Ramos (cell line): ENCODE results near the gene ASCL5.

ENCODE experiments used
- in situ Hi-C: fragments of 300-500 bp; cut with MboI; formaldehyde crosslinking; loops from one replicate; pipeline ENCODE4 v1.14.3; 2022; ENCODE audit warnings: low sequenced_read_pairs; ENCODE audit not compliant: unreplicated experiment

The ASCL5 gene

GRCh38 chr1:201137579-201138310 lies 10.8 kb upstream of the ASCL5 start:
- in situ Hi-C loops = no loop called here

- in situ Hi-C loops = no loop called here
These were observed 10.0 kb upstream of the ASCL5 start for GRCh38 chr1:201137024-201137392.

GRCh38 chr1:201136355-201137023 lies 9.5 kb upstream of the ASCL5 start:
- in situ Hi-C loops = no loop called here

GRCh38 chr1:201134405-201134804 lies 7.4 kb upstream of the ASCL5 start:
- in situ Hi-C loops = no loop called here

GRCh38 chr1:201131398-201131797 lies 4.4 kb upstream of the ASCL5 start:
- in situ Hi-C loops = no loop called here

- in situ Hi-C loops = no loop called here
These were observed 2.0 kb upstream of the ASCL5 start for GRCh38 chr1:201128962-201129361.

GRCh38 chr1:201128476-201128875 lies 1.5 kb upstream of the ASCL5 start:
- in situ Hi-C loops = no loop called here

- in situ Hi-C loops = no loop called here
These were observed 921 bp upstream of the ASCL5 start for GRCh38 chr1:201127755-201128455.

- in situ Hi-C loops = no loop called here
These were observed 537 bp downstream of the ASCL5 start for GRCh38 chr1:201126463-201126831.

GRCh38 chr1:201125800-201126199 lies 1.2 kb downstream of the ASCL5 start:
- in situ Hi-C loops = no loop called here

GRCh38 chr1:201125019-201125418 lies 2.0 kb downstream of the ASCL5 start:
- in situ Hi-C loops = no loop called here

GRCh38 chr1:201123866-201124265 lies 3.1 kb downstream of the ASCL5 start:
- in situ Hi-C loops = no loop called here

- in situ Hi-C loops = no loop called here
These were observed 4.5 kb downstream of the ASCL5 start for GRCh38 chr1:201122321-201122957.

- in situ Hi-C loops = loop anchor here (10.0 kb wide), 1 partner anchor 145 kb away; no protein-coding TSS in a partner anchor
These were observed 7.5 kb downstream of the ASCL5 start for GRCh38 chr1:201119206-201120197.

GRCh38 chr1:201116091-201116490 lies 10.9 kb downstream of the ASCL5 start:
- in situ Hi-C loops = loop anchor here (10.0 kb wide), 1 partner anchor 141 kb away; no protein-coding TSS in a partner anchor

- in situ Hi-C loops = loop anchor here (10.0 kb wide), 1 partner anchor 141 kb away; no protein-coding TSS in a partner anchor
These were observed 11.5 kb downstream of the ASCL5 start for GRCh38 chr1:201115390-201115937.

GRCh38 chr1:201114245-201115131 lies 12.5 kb downstream of the ASCL5 start:
- in situ Hi-C loops = loop anchor here (10.0 kb wide), 1 partner anchor 140 kb away; no protein-coding TSS in a partner anchor
